ENCODE data around the gene NUP210.

NUP210 gene

GRCh38 chr3:13372656-13373055 lies 47.5 kb downstream of the NUP210 start:
- no peak for DNase-seq

- DNase-seq: no peak
These were observed 48.0 kb downstream of the NUP210 start for GRCh38 chr3:13372126-13372525.

GRCh38 chr3:13371100-13372075 lies 48.7 kb downstream of the NUP210 start:
- DNase-seq: no peak

- DNase-seq: no peak
These were observed 49.5 kb downstream of the NUP210 start for GRCh38 chr3:13370609-13371008.

GRCh38 chr3:13370055-13370454 lies 50.1 kb downstream of the NUP210 start:
- DNase-seq: no peak

- no peak for DNase-seq
These were observed 51.3 kb downstream of the NUP210 start for GRCh38 chr3:13368834-13369233.

GRCh38 chr3:13367728-13368127 lies 52.4 kb downstream of the NUP210 start:
- DNase-seq: no peak

- DNase-seq: no peak
These were observed 54.4 kb downstream of the NUP210 start for GRCh38 chr3:13365390-13366379.

GRCh38 chr3:13364602-13365271 lies 55.4 kb downstream of the NUP210 start:
- no peak for DNase-seq

- no peak for DNase-seq
These were observed 57.6 kb downstream of the NUP210 start for GRCh38 chr3:13362551-13362950.

- no peak for DNase-seq
These were observed 60.2 kb downstream of the NUP210 start for GRCh38 chr3:13359916-13360315.

- DNase-seq: no peak
These were observed 61.5 kb downstream of the NUP210 start for GRCh38 chr3:13358643-13359042.

- no peak for DNase-seq
These were observed 62.1 kb downstream of the NUP210 start for GRCh38 chr3:13358051-13358450.

- DNase-seq: no peak
These were observed 63.0 kb downstream of the NUP210 start for GRCh38 chr3:13357074-13357473.

- no peak for DNase-seq
These were observed 66.1 kb downstream of the NUP210 start for GRCh38 chr3:13353936-13354542.

GRCh38 chr3:13353506-13353905 lies 66.6 kb downstream of the NUP210 start:
- no peak for DNase-seq

- DNase-seq: no peak
These were observed 67.4 kb downstream of the NUP210 start for GRCh38 chr3:13352621-13353131.

GRCh38 chr3:13349823-13350222 lies 70.3 kb downstream of the NUP210 start:
- DNase-seq: no peak

GRCh38 chr3:13348661-13349396 lies 71.3 kb downstream of the NUP210 start:
- no peak for DNase-seq

- no peak for DNase-seq
These were observed 72.0 kb downstream of the NUP210 start for GRCh38 chr3:13348100-13348499.

GRCh38 chr3:13347390-13347950 lies 72.7 kb downstream of the NUP210 start:
- DNase-seq: no peak
